Skeletal muscle cell (primary cell): Measurements from ENCODE around the gene GCAT.

Experiments used
- DNase-seq: peaks from one replicate; pipeline ENCODE4 v3.0.0-alpha.2; 2010; ENCODE audit warnings: low read depth
- H3K4me3 ChIP-seq: 2 replicates; pipeline ENCODE4 v1.5.1; 2011; ENCODE audit warnings: low read depth, mild to moderate bottlenecking, control low read depth, low read length, moderate library complexity

GCAT gene

GRCh38 chr22:37806409-37807333 lies 1.1 kb upstream of the GCAT start:
- H3K4me3 ChIP-seq: peak overlapping the region; percentile 75
- DNase-seq: no peak

- peak overlapping the region; percentile 75 for H3K4me3 ChIP-seq
- DNase-seq: no peak
Measured at GRCh38 chr22:37808294-37808657, 542 bp downstream of the GCAT start.

GRCh38 chr22:37809672-37810333 lies 2.1 kb downstream of the GCAT start:
- DNase-seq: no peak
- H3K4me3 ChIP-seq: no peak overlapping the region

- DNase-seq: no peak
- H3K4me3 ChIP-seq: no peak overlapping the region
Measured at GRCh38 chr22:37811867-37812266, 4.1 kb downstream of the GCAT start.

DNA sequence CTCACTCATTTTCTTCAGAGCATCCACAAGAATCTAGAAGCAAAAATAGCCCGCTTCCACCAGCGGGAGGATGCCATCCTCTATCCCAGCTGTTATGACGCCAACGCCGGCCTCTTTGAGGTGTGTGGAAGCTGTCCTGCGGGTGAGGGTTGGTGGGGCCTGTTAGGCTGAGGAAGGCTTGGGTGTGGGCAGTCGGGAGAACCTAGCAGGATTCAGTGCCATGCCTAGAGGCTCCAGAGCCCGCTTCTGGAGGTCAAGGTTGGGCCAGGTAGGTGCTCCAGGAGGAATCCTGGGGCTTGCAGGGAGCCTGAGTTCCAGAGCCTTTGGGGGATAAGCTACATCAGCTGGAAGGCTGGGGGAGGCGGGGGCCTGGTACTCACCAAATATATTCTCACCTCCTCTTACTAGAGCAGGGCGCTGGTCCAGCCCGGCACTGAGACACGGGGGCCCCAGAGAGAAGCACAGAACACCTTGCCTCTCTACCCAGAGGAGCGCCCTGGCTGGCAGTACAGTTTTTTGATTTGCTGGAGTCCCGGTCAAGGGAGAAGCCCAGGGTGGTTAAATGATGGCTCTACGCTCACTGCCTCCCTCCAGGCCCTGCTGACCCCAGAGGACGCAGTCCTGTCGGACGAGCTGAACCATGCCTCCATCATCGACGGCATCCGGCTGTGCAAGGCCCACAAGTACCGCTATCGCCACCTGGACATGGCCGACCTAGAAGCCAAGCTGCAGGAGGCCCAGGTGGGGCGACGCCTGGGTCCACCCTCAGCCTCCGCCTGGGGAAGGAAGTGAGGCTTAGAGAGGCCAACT lies 5.3 kb downstream of the GCAT start:
- no peak for DNase-seq
- no peak overlapping the region for H3K4me3 ChIP-seq

GRCh38 chr22:37815593-37815992 lies 7.9 kb downstream of the GCAT start:
- DNase-seq: no peak

GRCh38 chr22:37816543-37817180 lies 8.9 kb downstream of the GCAT start:
- no peak for DNase-seq
- H3K4me3 ChIP-seq: no peak overlapping the region

More at GRCh38 chr22:37815593-37815992, 7.9 kb downstream of the GCAT start:
- no peak overlapping the region for H3K4me3 ChIP-seq

DNA sequence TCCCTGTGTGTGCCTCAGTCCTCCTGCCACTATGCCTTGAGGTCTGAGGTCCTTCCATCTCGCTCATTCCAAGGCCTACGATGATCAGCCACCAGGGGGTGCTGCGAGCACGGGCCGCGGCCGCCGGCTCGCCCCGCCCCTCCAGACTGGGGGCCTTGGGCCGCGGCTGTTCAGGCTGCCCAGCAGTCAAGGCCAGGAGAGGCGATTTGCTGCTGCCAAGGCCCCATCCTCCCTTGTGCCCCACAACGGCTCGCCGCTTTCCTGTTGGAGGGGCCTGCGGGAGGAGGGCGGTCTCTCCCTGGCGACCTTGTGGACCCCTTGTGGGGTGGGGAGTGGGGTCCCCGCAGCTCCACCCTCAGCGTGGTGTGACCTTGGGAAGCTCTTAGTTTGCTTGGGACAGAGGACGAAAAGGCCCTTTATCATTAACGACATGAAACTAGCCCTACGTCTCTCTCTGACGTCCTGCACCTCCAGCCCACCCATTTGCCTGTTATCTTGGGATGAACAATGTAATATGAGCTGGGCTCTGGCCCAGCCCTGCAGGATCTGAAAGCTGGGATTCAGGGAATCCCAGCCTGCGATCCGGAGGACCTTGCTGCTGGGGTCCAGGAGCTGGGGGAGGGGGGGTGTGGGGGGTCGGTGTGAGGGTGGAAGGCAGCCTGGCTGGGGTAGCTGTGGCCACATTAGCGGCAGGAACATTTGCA lies 10.1 kb downstream of the GCAT start:
- peak overlapping the region; percentile 30 for H3K4me3 ChIP-seq

DNA sequence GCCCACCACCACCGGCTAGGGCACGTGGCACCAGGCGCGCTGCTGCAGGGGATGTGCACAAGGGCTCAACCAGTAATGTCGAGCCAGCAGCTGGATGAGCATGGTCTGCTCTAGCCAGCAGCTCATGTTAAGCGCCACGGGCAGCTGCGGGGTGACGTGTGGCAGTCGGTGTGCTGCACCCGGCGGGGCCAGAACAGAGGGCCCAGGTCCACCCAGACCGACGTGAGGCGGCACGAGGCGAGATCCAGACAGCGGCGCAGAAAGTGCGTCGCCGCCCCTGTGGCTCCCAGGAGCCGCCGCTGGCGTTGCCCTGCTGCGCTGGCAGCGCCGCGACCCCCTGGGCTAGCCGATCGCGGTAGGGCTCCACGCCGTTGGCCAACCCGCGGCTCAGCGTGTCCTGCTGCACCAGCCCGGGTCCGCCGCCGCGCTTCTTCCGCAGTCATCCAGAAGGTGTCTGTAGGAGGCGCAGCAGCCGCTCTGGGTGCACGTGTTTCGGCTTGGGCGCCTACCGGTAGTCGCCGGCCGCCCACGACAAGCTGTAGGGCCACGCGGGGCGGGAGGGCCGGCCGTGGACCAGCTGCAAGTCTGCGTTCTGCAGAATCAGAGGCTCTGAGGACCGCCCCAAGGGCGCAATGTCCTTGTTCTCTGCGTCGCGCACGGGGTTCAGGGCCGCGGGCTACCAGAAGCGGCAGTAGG lies 10.8 kb downstream of the GCAT start:
- H3K4me3 ChIP-seq: peak overlapping the region; percentile 31

More for the DNA sequence above, 10.1 kb downstream of the GCAT start:
- no peak for DNase-seq

GRCh38 chr22:37819105-37819433 lies 11.3 kb downstream of the GCAT start:
- H3K4me3 ChIP-seq: peak overlapping the region; percentile 31
- no peak for DNase-seq

More for the DNA sequence above, 10.8 kb downstream of the GCAT start:
- DNase-seq: no peak

GRCh38 chr22:37820350-37820749 lies 12.6 kb downstream of the GCAT start:
- no peak for DNase-seq
- no peak overlapping the region for H3K4me3 ChIP-seq

DNA sequence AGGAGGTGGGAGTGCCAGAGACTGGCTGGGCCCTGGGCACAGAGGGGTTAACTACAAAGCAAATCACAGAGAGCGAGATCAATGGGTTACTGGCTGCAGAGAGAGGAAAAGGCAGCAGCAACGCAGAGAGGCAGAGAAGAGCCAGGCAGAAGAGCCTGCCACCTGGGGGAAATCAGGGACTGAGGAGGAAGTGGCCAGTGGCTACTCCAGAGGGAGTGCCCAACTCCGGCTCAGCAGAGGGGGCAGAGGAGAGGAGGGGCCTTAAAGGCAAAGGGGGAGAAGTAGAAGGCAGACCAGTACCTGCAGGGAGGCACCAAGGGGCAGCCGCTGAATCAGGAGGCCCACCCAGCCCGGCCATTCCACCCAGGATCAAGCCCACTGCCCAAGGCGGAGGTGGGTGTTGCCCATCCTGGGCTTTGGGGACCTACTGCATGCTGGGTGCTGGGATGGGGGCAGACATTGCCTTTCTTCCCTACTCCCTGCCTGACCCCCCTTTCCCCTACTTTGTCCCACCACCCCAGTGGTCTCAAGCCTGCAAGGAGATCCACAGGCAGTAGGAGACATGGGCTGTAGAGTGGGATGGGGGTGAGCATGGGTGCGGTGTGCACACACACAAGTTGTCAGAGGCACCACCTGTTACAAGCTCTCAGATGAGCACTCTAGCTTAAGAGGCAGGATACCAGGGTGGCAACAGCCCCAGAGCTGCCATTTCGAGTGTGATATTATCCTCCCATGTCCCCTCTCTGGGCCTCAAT lies 14.5 kb downstream of the GCAT start:
- H3K4me3 ChIP-seq: no peak overlapping the region
- DNase-seq: no peak

DNA sequence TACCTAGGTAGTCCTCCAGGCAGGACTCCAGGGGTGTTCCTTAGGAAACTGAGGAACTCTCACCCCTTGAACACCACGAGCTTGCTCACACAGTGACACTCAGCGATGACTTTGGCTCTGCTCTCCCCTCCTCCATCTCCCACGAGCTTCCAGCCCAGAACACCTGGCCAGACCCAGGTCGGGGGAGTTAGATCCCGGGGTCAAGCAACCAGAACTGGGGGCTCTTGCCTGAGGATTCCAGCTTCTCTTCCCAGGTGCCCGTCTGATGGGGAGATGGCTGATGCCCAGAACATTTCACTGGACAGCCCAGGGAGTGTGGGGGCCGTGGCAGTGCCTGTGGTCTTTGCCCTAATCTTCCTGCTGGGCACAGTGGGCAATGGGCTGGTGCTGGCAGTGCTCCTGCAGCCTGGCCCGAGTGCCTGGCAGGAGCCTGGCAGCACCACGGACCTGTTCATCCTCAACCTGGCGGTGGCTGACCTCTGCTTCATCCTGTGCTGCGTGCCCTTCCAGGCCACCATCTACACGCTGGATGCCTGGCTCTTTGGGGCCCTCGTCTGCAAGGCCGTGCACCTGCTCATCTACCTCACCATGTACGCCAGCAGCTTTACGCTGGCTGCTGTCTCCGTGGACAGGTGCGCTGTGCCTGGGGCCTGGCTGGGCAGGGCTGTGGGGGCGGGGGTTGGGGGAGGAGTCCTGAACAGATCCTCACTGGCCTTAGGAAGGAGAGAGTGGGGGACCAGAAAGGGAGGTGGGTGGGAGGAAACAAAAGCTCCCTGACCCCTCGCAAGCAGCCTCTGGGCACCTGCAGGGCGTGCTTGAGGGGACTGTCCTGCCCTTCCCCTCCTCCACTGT lies 15.6 kb downstream of the GCAT start, which contains the start of gene GALR3:
Gene GALR3, plus strand, starts transcription at position 249 of the 852 bp plus-strand sequence. Its CDS starts 25 bp downstream, at position 274.
- no peak for DNase-seq
- no peak within 1 kb of the TSS for H3K4me3 ChIP-seq

GRCh38 chr22:37824674-37825641 lies 17.2 kb downstream of the GCAT start:
- DNase-seq: no peak
- H3K4me3 ChIP-seq: peak overlapping the region; percentile 38

DNA sequence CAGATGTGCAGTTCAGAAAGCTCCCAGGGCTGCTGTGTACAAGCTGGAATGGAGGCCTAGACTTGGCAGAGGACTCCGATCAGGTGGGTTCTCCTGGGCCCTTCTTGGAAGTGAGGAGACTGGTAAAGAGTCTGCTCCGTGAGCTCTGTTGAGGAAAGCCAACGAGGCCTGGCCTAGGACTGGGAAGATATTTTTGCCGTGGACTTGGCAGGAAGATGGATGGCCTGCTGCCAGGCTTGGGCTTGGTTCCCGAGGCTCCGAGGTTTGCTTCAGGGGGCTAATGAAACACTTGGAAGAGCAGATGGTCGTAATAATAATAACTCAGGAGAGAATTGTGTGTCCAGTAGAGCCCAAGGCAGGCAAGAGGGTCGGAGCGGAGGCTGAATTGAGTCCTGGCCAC lies 19.3 kb downstream of the GCAT start:
- no peak for DNase-seq
- no peak overlapping the region for H3K4me3 ChIP-seq
